ENCODE measurements around the gene MRPL30.
A peak's percentile ranks its signal among the peaks of the same experiment; 100 is the strongest.
"Not testable (repeated sequence)": the region's sequence is repeated elsewhere in the genome, so short reads cannot be mapped to it uniquely, and the experiment has no call there.

Gene MRPL30

DNA sequence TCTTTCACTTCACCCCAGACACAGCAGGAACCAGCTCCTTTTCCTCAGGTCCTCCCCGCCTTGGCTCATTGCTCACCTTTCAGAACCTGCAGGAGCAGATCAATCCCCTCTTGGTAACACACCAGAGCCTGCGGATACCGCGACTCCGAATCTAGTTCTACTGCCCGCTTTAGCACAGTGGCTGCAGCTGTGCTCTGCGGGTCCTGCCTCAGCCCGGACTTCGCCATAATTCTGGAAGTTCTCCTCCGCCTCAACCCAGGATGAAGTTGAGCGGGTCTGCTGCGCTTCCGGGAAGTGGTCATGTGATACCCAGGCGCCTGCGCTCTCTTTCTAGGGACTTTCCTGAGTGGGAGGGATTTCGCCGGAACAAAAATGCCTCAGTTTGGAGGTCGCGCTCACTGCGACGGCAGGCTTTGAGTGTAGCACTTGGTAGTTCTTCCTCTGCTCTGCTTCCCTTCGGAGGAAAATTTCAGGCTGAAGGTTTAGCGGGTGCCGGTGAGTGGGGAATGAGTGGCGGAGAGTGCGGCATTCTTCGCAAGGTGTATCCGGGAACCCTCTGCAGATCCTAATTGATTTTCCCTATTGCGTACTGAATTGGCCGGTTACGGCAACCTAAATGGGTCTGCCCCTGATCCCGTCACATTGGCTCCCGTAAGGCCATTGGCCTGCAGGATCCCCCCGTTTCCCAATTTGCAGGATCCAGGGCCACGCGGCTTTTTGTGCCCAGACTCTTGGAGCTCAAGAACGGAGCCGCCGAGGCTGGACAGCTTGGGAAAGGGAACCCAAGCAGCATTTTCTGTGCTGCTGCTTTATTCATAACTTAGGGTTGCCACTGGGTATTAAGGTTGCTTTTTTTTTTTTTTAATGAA is at the start of gene MRPL30, which contains the start of gene MITD1:
MRPL30 (plus strand) TSS at position 430 of the 869 bp plus-strand sequence. CDS start 5,020 bp downstream, outside the sequence.
MITD1 (minus strand) TSS at position 304 of the 869 bp plus-strand sequence; CDS start at position 227, 77 bp downstream.
- DNase-seq = peak; percentile 86

DNA sequence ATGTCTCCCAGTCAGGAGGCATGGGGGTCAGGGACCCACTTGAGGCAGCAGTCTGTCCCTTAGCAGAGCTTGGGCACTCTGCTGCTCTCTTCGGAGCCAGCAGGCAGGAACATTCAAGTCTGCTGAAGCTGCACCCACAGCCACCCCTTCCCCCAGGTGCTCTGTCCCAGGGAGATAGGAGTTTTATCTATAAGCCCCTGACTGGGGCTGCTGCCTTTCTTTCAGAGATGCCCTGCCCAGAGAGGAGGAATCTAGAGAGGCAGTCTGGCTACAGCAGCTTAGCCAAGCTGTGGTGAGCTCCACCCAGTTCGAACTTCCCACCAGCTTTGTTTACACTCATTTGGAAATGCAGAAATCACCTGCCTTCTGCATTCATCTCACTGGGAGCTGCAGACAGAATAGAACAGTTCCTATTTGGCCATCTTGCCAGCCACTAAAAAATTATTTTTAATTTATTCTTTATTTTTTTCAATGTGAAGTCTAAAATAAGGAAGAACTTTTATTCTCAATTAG is 45.9 kb upstream of the MRPL30 start:
- not testable (repeated sequence) for DNase-seq

DNA sequence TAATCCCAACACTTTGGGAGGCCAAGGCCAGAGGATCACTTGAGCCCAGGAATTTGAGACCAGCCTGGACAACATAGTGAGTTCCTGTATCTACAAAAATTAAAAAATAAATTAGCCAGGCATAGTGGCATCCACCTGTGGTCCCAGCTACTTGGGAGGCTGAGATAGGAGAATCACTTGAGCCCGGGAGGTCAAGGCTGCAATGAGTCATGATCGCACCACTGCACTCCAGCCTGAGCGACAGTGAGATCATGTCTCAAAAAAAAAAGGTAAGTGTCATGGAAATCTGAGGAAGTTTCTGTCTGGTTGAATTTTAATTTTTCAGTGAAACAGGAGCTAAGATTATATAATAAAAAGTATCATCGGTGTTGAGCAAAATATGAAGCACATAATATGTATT is 42.0 kb upstream of the MRPL30 start:
- DNase-seq = no peak

DNA sequence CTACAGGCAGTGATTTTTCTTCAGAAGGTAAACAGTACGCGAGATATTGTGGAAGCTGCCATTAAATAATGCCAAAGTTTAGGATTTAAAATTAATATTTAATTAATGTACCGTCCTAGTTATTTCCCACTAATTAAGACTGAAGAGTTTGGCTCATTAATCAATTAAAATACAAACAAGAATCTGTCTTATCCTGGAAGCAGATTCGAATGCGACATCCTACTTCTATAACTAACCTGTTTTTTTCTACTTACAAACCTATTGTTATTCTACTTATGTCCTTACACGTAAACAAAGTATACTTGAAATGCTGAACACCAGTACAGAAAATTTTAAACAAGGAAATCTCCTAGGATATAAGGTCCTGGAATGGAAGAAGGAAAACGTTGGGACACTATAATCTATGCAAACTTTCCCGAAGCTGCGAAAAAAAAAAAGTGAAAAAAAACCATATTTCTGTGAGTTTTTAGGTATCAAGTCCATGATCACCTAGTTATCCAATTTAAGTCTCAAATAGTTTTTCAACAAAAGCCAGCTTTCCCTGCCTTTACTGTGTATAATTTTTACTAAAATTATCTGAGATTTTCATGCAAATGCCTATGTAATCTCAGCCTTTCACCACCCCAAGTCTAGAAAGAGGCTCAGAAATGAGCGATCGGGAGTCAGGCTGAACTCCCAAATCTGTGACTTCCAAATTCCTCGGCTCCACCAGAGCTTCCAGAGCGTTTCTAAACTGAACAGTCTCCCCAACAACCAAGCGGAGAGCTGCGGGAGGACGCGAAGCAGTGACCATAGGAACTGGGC is 40.7 kb upstream of the MRPL30 start:
- no peak for DNase-seq

DNA sequence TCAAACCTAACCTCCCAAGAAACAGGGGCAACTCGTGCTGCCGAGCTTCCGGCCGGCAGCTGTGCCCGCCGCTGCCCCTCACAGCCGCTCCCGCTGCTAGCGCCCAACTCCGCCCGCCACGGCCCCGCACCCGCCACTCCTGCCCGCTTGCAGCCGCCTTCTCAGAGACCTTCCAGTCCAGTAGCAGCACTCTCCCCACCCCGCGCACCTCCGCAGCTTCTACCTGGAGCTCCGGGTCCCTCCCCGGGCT is 40.2 kb upstream of the MRPL30 start:
- DNase-seq = no peak

DNA sequence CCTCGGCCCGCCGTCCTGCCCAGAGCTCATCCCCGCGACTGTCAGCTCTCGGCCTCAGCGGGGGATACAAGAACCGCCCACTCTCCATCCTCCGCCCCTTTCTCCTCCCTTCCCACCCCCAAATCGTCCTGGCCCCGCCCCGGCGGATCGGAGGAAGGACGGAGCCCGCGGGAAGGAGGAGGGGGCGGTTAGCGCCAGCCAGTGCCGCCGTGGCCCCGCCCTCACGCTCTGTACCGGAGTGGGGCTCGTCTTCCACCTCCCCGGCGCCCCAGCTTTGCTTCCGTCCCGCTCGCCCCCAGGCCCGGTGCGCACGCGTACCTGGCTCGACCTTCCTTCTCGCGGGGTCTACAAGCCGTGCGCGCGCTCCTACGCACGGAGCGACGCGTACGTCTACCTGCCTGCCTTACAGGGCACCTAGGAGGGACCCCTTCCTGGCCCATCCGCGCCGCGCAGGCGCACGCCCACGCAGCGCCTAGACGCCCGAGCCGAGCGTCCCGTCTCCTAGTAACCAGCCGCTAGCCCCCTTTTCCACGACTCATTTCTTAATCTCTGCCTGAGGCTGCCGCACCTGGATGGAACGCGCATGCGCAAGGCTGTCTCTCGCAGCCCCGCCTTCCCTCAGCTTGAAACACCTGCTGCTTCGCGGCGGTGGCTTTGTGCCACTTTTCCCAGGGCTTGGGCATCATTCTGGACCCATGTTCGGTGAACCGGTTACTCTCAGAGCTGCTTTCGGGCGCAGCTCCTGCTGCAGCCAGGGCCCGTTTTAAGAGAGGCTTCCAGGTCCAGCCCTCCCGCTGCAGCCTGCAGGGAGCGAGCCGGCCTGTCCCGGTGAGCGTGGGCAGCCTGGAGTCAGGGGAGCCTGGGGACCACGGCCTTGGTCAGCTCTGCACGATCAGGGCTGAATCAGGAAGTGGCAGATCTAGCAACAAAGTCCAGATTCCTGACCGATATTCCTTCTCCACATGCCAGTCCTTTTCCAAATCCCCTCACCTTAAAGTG is 39.6 kb upstream of the MRPL30 start, which contains the start of gene C2orf15:
C2orf15 (plus strand) TSS at position 598 of the 999 bp plus-strand sequence. CDS start 8,852 bp downstream, outside the sequence.
- peak; percentile 86 for DNase-seq

DNA sequence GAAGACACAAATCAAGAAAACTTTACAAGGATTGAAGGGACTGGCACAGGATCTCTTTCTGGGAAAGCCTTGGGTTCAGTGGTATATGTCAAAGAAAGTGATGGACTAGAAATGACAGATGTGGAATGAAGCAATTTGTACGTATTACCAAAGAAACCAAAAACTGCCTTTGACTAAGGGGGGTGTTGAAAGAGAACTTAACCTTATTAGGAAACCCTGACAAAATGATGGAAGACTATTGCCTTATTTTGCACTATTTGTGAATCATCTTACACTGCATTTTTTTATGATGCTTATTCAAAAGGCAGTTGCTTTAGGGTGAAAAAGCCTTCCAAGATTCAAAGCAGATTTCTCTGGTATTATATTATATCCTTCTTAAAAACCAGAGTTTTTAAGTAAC is 30.3 kb upstream of the MRPL30 start:
- DNase-seq = no peak

DNA sequence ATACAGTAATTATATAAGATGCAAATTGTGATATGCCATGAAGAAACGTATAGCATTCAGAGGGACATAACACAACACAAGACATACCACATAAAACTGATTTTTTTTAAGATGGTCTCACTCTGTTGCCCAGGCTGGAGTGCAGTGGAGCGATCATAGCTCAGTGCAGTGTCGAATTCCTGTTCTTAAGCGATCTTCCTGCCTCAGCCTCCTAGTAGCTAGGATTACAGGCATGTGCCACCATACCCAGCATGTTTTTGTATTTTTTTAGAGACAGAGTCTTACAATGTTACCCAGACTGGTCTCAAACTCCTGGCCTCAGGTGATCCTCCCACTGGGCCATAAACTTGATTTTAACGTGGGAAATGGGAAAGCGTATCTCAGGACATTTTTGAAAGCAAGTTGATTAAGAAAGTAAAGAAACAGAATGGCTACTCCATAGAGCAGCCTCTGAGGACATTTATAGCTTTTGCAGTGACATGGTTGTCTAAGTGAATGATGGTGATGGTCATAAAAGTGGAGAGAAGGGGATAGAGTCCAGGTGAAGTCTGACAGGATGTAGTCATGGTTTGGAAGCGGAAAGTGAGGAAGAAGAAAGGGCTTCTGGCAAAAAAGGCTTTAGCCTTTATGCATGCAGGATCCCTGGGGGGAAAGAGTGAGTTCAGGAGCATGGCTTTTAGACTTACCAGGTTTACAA is 28.6 kb upstream of the MRPL30 start:
- DNase-seq = no peak

DNA sequence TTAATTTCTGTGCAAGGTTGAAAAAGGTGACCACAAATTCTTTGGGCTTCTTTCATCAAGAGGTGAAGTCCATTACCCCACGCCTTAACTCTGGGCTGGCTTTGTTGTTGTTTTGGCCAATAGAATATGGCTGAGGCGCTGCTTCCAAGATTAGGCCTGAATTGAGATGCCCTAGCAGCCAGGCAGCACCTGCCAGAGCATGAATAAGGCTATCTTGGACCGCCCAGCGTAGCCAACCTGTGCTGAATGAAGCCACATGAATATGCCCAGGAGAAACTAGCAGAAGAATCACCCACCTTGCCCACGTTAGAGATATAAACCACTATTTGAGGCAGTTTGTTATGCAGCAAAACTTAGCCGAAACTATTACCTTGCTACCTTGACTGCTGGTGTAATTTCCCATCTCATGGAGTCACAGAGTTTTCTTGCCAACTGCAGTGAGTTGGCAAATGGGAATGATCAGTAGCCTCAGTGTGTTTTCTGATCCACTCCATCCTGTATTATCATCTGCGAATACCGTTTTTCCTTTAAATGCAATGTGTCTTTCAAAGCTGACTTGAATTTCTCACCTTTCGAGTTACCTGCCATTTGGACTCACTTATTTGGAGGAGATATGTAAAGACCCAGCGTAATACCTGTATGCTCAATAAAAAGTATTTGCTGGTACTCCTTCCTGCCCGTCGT is 26.9 kb upstream of the MRPL30 start:
- no peak for DNase-seq

DNA sequence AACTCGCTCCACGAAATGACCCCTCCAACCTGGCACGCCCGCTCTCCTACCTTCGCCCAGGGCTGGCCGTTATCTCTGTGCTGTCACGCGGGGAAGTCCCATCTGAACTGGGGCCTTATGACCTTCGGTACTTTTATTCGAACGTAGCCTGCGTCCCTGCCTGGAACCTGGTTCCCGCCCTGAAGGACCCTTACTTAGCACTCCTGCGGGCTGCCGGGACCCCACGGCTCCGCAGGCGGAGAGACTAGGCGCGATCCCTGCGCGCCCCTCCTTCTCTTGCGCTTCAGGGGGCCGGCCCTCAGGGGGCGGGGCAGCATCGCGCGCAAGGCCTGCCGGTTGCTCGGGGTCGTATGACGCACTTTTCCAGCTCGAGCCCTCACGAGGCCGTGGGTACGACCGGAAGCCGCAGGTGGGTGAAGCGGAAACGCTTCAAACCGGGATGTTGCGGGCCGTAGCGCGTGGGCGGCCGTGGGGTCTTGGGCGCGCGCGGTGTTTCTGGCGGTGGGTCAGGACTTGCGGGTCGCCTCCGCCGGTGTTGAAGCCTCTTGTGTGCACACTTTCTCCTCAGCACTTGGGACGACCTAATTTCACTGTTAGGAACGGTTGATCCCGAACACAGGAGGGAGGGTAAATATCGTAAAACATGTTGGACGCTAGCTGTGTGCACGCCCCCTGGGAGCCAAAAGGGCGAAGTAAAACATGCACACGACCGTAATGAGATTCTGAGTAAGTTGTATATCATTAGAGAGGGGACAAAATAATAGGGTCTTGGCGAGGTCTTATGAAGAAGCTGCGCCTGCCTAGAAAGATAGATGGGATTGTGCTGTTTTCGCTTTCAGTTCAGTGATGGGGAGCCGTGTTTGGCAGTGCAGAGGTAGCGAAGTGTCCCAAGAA is 26.1 kb upstream of the MRPL30 start, which contains the start of the genes LIPT1 and TSGA10:
LIPT1 (plus strand) TSS at position 325 of the 894 bp plus-strand sequence. CDS start 6,991 bp downstream, outside the sequence.
TSGA10 (minus strand) TSS at position 300 of the 894 bp plus-strand sequence. CDS start 45,503 bp downstream, outside the sequence.
- peak; percentile 86 for DNase-seq

DNA sequence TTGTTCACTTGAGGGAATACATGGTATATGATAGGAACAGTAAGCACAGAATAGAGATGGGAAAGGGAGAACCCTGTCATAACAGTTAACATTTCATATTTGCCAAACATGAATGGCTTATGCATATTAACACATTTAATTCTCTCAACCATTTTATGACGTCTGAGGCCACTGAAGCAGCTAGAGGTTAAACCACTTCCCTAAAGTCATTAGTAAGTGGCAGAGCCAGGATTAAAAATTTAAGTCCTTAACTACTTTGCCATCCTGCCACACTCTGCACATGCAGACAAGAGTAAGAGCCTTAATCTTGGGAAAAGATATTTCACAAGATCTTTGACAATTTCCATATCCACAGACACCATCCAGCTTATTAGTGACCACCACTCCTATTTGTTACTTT is 24.1 kb upstream of the MRPL30 start:
- no peak for DNase-seq

DNA sequence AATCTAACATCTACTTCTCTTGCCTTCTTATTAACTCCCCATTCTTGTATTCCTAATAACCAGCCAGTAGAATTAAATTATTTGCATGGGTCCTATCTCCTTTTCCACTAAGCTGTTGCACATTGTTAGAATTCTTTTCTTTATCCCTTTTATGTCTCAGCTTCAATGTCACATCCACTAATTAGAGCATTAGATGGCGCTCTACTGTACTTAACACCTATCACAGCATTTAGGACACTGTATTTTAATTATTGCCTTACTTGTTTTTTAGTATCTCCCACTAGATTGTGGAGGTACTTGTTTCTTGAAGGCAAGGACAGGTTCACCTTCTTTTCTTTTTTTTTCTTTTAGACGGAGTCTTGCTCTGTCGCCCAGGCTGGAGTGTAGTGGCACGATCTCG is 22.4 kb upstream of the MRPL30 start:
- no peak for DNase-seq

DNA sequence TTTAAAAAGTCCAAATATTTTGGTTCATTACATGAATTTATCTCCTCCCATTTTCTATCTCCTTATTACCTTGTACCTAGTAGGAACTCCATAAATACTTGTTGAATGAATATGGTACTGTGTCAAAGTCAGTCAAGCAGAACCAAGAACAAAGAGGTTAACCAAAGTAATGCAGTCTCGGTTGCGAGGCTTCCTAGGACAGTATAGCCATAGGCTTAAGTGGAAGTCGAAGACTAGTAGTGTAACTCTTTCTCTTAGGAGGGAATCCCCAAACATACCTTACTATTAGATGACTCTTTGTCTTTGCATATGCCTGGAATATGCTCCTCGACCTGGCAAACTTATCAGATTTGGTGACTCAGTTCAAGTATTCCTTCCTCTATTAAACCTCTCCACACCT is 21.4 kb upstream of the MRPL30 start:
- DNase-seq = no peak

DNA sequence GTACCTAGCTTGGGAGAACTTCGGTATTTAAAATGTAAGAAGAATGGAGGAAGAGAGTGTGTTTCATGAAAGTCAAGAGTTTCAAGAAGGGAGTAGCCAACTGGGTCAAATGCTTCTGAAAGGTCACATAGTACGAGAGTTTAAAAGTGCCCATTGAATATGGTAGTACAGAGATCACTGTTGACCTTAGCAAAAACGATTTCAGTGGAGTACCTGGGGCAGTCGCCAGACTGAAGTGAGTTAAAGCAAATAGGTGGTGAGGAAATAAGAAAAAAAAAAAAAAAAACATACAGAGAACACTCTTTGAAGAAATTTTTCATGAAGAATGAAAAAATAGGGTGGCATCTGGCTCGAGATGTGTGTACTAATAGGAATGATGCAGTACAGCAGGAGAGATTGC is 14.8 kb upstream of the MRPL30 start:
- DNase-seq = no peak

DNA sequence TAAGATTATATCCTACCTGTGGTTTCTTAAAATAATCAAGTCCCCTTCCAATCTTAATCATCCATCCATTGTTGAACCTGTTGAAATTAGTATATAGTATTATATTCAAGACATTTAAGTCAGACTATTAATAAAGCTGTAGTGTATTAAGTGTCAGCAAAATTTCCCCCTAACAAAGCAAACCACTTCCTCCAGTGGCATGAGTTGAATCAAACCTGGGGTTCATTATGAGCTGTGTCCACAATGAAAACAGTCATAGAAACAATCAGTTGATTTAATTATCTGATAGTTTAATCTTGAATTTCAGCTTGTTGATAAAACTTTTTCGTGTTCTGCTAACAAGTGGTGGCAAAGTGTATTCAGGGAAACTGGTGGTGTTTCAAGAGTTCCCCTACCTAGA is 11.4 kb upstream of the MRPL30 start:
- DNase-seq = no peak

DNA sequence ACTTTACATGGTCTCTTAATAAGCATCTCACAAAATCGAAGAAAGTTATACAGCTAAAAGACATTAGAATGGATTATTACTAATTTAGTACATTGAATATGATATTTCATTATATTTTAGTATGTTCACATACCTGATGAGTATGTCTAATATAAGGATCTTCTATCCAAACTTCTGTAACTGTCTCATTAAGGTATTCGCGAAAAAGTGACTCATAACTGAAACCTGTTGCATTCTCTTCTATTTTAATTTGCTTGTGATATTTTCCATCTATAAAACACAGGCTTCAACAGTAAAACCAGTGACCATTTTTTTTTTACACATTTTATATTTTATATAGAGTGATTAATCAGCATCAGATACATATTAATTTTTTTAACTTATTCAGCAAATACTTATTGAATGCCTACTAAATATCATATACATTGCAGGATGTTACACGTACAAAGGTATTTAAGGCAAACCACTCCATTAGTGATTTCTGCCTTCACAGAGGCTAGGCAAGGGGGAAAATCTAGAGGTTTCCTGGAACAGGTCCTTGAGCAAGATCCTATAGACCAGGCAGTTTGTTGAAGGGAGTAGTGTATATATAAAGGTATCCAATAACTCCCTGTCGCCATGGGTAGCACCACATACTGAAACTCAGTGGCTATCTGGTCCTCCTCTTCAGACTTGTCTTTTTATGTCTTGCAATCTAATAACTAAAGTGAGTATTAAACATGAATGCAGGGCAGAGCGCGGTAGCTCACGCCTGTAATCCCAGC is 9.4 kb upstream of the MRPL30 start:
- DNase-seq = no peak

DNA sequence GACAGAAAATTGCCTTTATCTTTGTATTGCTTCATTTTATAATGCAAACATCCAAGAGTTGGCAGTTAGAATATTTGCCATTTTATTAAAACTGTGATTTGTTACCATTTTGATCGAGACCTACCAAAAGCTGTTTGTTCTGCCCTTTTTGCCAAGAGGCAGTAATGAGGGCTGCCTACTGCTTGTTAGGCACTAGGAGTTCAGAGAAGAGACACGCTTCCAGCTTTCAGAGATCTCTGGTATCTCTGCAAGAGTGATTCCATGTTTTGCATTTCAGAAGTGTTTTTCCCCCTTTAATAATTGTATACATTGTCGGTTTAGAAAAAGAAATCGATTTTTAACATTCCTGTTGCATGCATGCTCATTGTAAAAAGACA is 628 bp downstream of the MRPL30 start:
- DNase-seq = no peak

DNA sequence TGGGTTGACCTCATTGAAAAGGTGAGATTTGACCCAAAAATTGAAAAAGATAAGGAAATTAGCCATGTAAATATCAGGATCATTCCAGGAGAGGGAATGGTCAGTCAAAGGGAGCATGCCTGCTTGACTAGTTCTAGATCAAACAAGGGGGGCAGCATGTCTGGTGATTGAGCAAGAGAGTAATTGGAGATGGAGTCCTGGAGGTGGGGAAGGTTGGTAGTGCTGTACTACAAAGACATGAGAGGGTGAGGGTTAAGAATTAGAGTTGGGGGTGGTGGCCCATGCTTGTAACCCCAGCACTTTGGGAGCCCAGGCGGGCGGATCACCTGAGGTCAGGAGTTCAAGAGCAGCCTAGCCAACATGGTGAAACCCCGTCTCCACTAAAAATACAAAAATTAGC is 2.0 kb downstream of the MRPL30 start:
- no peak for DNase-seq

DNA sequence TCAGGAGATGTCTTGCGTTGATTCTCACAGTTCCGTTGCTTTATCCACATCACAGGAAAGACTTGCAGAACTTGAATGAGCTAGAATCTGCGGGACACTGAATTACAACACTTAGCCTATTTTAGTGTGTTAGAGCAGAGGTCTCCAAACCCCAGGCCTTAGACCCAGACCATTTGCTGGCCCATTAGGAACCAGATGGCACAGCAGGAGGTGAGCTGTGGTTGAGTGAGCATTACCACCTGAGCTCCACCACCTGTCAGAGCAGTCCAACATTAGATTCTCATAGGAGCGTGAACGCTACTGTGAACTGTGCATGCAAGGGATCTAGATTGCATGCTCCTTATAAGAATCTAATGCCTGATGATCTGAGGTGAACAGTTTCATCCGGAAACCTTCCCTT is 3.8 kb downstream of the MRPL30 start:
- no peak for DNase-seq

All from GDM1 (cell line).